A673 (cell line): ENCODE measurements around the gene ID1.
"Not testable (repeated sequence)": the region's sequence is repeated elsewhere in the genome, so short reads cannot be mapped to it uniquely, and the experiment has no call there.

Experiments
- CTCF ChIP-seq: fragments of 300-800, 200-600 bp; sonication (generic); conservative IDR thresholded peaks from 2 replicates; pipeline ENCODE4 v1.5.1; 2017; ENCODE audit warnings: low read depth, mild to moderate bottlenecking, antibody characterized with exemption, low read length, moderate library complexity, mixed read lengths
- EZH2 ChIP-seq: fragments of 200-600 bp; sonication (generic); IDR thresholded peaks from 2 replicates; pipeline ENCODE4 v1.6.1; 2017; ENCODE audit warnings: borderline replicate concordance, low read depth, mild to moderate bottlenecking, mixed read lengths, antibody characterized with exemption, low read length; ENCODE audit not compliant: poor library complexity, severe bottlenecking

DNA sequence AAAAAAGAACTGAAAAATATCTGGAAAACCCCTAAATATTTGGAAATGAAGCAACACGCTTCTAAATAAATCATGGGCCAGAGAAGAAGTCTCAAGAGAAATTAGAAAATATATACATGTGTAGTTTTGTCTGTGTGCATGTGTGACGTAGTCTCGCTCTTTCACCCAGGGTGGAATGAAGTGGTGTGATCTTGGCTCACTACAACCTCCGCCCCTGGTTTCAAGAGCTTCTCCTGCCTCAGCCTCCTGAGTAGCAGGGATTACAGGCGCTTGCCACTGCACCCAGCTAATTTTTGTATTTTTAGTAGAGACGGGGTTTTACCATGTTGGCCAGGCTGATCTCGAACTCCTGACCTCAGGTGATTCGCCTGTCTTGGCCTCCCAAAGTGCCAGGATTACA, 21.4 kb downstream of the ID1 start:
- not testable (repeated sequence) for TF ChIP-seq CTCF, EZH2
